DMS53 (cell line): Measurements from ENCODE around the gene KIAA0825.
A peak's percentile ranks its signal among the peaks of the same experiment; 100 is the strongest.

ENCODE experiments used
- DNase-seq: peaks from one replicate; lab custom pipeline; 2025; lab: John Stamatoyannopoulos, UW

KIAA0825 gene

DNA sequence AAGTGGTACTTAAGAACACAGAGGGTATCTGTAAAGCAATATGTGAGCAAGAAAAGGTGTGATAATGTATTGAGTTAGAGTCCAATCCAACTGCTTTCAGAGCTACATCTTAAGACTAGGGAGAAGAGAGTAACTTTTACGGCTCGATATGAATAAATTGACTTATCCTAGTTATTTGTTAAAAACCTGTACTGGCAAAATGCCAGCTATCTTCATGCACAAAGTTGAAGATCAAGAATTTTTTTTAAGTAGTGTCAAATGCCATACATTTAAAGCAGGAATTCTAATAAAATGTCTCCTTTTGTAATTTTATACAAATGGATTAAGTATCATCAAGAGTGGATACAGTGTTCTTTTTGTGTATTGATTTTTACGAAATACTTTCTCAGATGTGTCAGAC, 305.2 kb downstream of the KIAA0825 start:
- peak; percentile 5 for DNase-seq

DNA sequence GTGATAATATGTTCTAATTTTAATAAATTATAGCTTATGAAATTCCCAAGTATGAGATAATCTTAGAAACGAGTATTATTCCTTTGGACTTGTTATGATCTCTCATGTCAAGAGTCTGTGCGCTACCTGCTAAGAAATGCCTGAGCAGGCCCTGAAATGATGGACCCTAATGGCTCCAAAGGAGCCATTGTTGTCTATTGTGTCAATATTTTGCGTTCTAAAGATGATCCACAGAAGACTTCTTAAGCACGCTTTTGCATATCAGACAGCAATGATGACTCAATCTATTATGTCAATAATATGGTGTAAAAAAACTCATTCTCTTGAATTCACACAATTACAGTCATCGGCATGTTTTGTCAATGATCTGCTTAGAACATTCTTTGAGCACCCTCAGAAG, 306.1 kb downstream of the KIAA0825 start:
- DNase-seq: peak; percentile 82

DNA sequence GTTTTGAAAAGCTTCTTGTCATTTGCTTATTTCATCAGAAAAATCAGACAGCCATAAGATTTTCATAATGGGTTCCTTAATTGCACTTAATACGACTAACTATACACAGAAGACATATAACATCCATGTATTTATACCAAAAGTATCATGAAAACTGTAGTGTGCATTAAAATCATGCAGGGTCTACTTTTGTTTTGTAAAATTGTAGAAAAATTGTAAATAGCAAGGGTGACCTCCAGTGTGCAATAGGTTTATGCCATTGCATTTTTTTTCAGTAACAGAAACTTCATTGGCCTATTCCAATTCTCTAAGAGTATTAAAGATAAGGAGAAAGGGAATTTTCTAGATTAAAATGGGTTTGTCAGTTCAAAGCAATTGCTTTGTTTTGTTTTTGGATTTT, 307.6 kb downstream of the KIAA0825 start:
- no peak for DNase-seq

DNA sequence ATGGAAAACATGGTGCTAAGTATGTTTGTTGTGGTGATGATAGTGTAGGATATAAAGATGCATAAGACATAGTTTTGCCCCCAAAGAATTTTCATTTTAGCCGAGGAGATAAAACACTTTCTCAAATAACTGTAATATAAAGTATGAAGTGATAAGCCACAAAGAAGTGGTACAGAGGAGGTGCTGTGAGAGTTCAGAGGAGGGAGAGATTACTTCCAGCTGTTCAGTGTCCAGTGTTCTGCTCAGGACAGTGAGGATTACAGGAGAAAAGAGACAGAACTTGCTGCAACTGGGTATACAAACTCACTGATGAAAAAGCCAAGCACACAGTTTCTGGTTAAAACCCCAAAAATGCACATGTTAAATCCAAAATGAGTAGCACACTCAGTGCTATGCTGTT, 309.3 kb downstream of the KIAA0825 start:
- no peak for DNase-seq

DNA sequence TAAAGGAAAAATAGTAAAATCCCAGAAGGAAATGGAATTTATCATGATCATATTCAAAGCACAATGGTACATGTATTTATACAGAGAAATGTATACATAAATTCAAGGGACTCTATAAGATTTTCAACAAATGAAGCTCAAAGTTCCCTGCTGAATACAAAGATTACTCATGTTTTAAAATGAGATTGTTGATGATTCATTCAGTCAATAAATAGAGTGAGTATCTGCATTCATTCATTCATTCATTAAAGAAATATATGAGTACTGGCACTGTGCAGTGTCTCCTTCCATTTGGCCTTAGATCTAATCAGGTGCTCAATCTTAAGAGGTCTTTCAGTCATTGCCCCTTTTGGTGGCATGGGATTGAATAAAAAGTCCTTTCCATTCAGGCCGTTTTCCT, 310.0 kb downstream of the KIAA0825 start:
- DNase-seq: peak; percentile 26

DNA sequence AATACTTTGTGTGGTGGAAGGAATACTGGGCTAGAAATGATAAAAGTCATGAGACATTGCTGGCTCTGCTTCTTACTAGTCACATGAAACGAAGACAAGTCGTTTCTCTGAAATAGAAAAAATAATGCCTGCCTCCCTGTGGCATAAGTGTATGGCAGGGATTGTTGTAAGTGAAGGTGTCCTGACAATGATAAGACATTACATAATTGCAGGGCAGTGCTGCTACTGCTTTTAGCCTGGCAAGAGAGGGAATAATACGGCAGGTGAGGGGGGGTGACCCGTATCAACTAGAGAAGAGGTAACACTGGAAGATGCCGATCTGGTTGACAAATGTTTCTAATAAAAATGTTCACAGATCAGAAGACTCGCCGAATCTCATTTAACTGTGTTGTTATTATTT, 314.3 kb downstream of the KIAA0825 start:
- DNase-seq: no peak

DNA sequence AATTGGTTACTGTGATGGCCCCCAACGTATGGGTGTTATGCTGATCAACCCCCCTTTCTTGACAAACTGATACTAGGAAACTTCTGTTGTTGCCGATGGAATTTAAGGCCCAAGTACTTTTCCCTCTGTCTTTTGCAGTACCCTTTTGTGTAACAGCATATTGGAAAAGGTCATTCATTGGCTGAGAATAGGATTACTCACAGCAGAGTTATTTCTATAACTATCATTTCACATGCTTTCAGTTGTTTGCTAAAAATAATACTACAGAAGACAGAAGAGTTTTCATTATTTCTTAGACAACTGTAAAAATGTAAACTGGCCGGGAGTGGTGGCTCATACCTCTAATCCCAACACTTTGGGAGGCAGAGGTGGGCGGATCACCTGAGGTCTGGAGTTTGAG, 329.5 kb downstream of the KIAA0825 start:
- no peak for DNase-seq

DNA sequence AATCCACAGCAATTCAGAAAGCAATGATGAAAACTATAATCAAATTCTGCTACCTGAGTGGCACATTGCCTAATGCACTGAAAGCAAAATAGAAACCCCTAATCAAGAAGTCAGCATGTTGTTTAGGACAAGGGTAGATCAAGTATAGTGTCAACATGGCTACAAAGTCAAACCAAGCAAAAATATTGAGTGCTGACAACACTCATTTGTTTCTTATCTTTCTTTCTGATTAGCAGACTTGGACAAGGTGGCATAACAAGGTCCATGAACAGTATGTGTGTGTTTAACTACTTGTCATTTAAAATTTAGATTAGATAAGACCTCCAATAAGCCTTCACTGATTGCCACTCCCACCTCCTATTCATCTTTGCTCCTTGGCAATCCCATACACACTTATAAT, 332.4 kb downstream of the KIAA0825 start:
- DNase-seq: no peak

DNA sequence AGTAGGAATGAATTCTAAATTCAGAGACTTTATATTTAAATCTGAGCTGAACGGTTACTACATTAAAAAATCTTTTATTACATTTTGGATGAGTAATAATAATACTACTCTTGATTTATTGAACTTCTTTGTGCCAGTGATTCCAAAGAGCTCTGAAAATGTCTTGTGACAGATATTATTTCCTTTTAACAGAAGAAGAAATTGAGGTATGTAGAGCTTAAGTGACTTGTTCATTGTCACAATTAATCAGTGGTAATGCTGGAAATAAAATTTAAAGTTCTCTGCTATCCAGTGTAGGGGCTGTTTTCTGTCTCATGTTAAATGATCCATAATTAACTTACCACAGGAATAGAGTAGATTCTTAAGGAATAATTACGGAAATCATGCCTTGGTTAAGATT, 335.3 kb downstream of the KIAA0825 start:
- DNase-seq: no peak

DNA sequence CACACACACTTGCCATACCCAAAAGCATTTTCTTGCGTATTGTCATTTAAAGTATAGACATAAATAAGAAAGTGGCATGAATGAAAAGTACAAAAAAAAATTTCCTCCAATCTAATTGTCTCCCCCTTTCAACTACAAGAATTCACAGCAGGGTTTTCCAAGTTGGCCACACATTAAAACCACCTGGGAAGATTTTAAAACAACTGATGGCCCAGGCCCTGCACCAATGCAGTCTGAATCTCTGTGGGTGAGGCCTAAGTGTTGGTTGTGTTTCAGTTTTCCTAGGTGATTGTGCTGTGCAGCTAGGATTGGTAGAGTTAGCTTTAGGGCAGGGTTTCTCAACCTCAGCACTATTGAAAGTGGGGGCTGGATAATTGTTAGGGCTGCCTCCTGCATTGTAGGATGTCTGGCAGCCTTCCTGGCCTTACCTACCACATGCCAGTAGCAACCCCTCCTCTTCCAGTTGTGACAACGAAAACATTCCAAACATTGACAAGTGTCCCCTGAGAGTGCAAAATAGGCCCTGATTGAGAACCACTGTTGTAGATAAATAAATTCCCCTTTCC, 337.1 kb downstream of the KIAA0825 start:
- DNase-seq: no peak

DNA sequence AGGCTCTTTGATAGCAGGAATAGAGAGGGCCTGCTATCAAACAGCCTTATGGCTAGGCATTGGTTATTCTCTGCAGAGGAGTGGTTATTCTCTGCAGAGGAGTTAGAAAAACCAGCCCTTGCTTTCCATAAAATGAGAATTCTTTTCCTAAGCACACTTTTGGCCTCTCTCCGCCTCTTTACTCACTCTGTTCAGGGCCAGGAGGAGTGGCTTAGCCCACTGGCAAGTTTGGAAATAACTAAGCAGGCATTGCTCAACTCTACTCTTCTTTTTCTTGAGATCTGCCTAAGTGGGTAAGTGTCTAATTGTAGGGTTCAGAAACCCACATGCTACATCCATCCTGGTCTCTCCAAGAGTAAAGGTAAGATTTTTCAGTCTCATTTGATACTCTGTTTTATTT, 341.7 kb downstream of the KIAA0825 start:
- no peak for DNase-seq

DNA sequence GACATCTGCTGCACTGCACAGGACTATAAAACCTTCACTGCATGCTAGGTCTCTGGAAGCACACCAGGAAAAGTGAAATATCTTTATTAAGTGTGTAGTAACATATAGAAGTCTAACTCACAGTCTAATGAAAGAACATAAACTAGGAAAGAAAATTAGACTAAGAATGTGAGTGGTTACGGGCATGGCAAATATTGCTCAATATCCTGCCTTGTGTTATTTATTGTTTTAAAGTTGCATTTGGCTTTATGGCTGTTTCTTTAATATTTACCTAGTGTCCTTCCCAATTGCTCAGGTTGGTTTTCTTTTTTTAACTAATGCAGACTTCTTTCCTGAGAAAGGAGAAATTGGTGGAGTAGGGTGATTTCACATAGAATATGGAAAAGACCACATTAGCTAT, 342.4 kb downstream of the KIAA0825 start:
- no peak for DNase-seq

DNA sequence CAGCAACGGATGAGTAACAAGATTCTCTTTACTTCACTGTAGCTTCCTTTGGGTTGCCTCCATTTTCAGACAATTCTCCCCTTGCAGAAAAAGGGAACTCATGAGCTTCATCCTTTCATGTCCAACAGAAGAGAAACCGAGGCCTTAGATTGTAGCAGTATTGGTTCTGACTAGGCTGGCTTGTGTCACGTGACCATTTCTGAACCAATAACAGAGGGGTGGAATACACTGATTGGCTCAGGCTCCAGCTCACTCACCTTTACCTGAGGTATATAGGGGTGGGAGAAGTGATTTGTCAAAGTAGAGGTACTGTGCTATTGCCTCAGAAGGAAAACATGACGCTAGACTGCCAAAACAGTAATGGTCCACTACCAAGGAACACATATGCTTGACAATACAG, 343.7 kb downstream of the KIAA0825 start:
- DNase-seq: no peak

DNA sequence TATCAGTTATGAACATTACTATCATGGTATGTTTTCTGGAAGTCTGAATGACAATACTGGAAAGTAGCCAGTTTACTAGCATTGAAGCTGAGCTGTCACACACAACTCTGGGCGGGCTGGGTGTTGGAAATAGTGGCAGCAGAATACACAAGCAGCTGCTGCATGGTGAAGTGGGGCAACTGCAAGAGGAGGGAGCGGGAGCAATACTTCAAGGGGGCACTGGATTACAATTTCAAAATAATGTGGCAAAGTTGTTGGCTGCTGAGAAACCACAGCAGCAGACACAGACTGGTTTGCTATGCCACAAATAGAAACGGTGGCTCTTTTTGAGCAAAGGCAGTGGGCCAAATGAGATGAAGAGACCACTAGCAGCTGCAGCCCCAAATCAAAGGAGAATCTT, 350.2 kb downstream of the KIAA0825 start:
- DNase-seq: no peak

DNA sequence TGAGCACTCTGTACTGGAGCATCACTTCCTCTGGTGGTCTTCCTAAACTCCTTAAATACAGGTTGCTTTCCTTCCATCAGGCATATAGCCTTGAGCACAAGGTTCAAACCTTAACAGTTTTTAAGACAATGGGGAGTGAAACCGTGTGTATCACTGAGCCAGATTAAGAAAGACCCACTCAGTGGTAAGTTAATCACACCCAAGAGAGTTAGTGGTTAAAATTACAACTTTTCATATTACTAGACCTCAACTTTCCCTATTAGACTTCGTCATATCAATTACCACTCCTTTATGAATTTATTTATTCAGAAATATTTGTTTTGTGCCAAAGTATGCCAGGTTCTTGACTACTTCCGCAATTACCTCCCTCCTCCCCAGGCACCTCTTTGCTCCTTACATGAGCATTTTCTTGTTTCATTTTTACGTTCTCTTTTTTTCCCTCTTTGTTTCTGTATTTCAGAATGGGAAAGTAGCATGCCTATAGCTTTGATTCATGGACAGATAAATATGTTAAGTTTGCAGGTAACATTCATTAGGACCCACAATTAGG, 351.0 kb downstream of the KIAA0825 start:
- DNase-seq: no peak

DNA sequence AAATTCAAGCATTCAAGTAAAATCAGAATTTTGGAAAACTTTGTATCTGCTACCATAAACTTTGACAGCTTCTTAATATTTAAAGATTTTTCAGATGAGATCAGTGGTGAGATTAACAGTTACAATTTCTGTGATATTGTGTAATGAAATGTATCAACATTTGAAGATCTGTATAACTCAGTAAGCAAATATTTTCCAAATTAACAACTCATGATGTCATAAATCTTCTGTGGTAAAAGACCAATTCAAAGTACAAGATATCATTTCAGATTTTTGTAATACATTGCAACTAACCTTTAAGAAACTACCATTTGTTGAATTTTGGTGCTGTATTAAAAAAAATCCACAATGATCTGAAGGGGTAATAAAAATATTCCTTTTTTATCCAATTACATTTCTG, 352.2 kb downstream of the KIAA0825 start:
- no peak for DNase-seq

DNA sequence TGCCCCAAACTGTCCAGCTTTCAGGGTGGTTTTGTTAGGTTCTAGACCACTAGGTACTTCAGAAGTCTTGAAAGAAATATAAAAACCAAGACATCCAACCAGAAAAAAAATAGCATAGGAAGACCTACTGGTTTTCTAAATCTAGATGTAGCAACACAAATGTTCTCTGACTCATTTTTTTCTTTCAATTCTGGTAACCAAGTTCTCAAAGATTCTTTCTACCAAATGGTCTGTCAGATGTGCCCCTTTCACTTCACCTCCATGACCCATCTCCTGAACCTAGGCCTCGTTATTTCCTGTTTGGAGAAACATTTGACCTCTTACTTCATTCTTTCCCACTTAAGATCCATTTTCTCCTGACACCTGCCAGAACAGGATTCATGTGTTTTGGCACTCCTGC, 355.3 kb downstream of the KIAA0825 start:
- DNase-seq: no peak

DNA sequence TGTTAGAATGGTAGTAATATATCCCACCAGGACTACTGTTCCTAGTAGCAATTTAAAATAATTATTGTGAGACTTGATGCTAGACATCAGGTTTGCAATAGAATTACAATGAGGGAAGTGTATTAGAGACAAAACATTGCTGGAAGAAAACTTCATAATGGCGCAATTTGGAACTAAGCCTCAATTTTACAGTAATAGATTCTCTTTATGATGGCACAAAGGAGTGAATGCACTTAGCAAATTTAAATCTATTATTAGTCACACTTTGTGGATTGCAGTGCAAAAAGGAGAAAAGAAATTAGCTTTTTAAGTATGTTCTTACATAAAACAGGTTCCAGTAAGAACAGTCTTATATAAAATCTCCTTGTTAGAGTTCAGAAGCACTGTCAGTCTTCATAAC, 358.3 kb downstream of the KIAA0825 start:
- no peak for DNase-seq

DNA sequence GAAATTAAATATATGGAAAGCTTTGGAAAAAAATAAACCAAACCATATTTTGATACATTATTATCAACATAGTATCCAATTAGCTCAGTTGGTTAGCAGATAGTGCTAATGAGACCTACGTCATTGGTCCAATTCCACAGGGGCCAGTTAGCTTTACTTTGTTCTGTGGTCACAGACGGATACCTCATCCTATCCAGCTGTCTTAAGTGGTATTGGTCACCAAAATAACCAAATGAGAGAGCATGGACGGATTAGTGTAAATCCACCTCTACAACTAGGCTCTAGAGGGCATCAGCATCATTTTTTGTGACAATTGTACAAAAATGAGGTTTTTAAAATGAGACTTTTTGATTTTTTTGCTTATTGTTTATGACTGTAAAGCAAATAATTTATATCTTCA, 364.2 kb downstream of the KIAA0825 start:
- peak; percentile 23 for DNase-seq

DNA sequence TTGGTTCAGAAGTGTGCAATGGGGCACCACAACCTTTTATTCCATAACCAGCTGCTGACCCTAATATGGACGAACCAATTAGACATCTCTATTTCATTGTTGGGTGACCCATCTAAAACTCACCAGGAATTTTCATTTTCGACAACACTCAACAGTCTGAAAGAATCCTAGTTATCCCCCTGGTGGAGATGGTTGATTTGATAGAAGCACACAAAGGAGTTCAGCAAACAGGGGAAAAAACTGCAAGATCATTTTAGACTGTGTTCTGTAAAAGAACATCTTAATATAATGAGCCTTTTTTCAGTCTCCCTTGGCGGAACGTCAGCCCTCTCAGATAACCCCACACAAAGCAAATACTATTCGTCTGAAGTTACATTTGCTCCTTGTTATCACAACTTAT, 367.4 kb downstream of the KIAA0825 start:
- no peak for DNase-seq

DNA sequence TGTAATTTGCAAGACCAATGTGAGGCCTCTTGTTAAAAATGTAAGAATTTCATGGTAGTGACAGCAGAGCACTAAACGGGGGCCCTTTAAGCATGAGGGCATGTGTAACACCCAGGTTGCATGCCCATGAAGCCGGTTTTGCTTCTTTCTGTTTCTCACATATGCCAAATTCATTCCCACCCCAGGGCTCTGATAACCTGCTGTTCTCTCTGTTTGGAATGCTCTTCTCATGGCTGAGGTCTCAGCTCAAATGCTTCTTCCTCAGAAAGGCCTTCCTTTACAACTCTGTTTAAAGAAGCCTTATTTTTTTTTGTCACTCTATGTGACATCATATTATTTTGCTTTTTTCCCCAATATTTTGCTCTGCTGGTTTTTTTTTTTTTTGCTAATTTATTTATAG, 369.0 kb downstream of the KIAA0825 start:
- no peak for DNase-seq

DNA sequence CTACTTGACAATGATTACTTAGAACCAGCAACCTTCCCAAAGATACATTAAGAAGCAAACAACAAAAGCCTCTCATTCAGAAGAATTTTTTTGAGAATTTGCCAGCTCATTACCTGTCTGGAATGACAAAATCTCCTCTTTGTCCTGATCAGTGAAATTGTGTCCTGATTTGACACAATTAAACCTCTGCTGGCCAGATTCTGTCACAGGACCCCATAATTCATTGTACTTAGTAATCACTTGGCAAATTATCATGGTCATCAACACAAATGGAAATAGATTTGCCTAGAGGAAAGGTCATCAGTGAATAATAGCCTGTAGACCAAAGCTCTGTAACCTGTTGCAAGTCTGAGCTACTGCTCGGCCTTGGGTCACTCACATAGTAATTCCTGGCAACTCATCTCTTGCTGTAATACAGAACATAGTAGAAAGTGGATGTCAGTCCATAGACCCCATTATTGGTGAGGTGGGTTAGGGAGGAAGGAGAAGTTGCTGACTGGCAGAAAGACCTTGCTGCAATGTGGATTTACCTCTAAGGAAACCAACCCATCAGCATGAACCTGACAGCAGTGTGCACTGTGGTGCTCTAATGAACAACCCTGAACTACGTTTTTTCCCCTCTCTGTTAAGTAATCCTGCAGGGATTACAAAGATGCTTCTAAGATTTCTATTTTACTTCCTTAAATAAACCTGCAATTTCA, 370.1 kb downstream of the KIAA0825 start:
- DNase-seq: no peak

DNA sequence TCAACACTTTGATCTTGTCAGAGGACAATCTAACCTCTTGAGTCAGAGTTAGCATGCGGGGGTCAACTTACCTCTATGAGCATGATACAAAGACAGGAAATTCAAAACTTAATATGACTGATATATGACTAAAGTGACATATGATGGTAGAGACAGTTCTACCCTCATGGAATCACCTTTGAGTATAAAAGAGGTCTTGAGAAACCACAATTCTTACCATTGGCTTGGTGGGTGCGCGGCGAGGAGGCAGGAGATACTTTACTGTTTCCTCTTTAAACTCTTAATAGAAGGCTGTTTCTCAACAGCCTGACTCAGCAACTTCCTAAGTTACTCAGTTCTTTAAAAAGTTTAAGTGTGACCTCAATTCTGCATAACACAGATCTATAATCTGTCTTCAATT, 372.8 kb downstream of the KIAA0825 start:
- DNase-seq: no peak

DNA sequence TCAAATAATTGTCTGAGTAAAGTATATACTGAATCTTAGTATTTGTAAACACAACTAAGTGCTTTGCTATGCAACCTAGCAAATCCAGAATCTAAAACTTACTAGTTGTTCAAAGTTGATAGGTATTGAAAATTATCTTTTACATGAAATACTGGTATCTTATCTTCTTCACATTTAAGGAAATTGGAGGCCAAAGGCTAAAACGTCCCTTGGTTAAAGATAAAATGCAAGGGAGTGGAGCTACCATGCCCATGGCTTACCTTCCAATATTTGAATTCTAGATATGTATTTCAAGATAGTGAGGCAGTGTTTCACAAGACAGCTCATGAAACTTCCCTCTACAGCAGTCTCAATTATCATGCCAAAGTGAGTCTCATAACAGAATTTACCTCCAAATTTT, 373.5 kb downstream of the KIAA0825 start:
- DNase-seq: no peak
